Karpas-422 (cell line): ENCODE data around the gene VPS13A. TPM values are rescaled to one million over a fixed set of nuclear protein-coding genes. Genes with fewer than 3 reads are reported as not detected.
"Not testable (repeated sequence)": the region's sequence is repeated elsewhere in the genome, so short reads cannot be mapped to it uniquely, and the experiment has no call there.

Experiments
- DNase-seq: peaks from one replicate; pipeline ENCODE4 v3.0.0-alpha.2; 2015
- H2AFZ ChIP-seq: fragments of 200-600 bp; sonication (generic); 2 replicates; pipeline ENCODE4 v1.6.1; 2014; ENCODE audit warnings: antibody characterized with exemption, low read length, mixed read lengths
- H3K27ac ChIP-seq: fragments of 200-600 bp; sonication (generic); 2 replicates; pipeline ENCODE4 v1.5.1; 2014; ENCODE audit warnings: mild to moderate bottlenecking, low read length, moderate library complexity
- H3K27me3 ChIP-seq: fragments of 200-600 bp; sonication (generic); 2 replicates; pipeline ENCODE4 v1.6.1; 2014; ENCODE audit warnings: low read length, mixed read lengths
- H3K36me3 ChIP-seq: fragments of 200-600 bp; sonication (generic); 2 replicates; pipeline ENCODE4 v1.6.1; 2014; ENCODE audit warnings: low read length, mixed read lengths; ENCODE audit not compliant: insufficient read depth
- H3K4me1 ChIP-seq: fragments of 200-600 bp; sonication (generic); 2 replicates; pipeline ENCODE4 v1.6.1; 2014; ENCODE audit warnings: mild to moderate bottlenecking, low read length, mixed read lengths
- H3K4me2 ChIP-seq: fragments of 200-600 bp; sonication (generic); 2 replicates; pipeline ENCODE4 v1.6.1; 2014; ENCODE audit warnings: low read length, low read depth, mild to moderate bottlenecking; ENCODE audit not compliant: poor library complexity, severe bottlenecking
- H3K4me3 ChIP-seq: fragments of 200-600 bp; sonication (generic); 2 replicates; pipeline ENCODE4 v1.5.1; 2014; ENCODE audit warnings: mild to moderate bottlenecking, antibody characterized with exemption, low read length, mixed read lengths
- H3K79me2 ChIP-seq: fragments of 200-600 bp; sonication (generic); 2 replicates; pipeline ENCODE4 v1.6.1; 2014; ENCODE audit warnings: mild to moderate bottlenecking, low read length, mixed read lengths
- H3K9ac ChIP-seq: fragments of 200-600 bp; sonication (generic); 2 replicates; pipeline ENCODE4 v1.6.0; 2014; ENCODE audit warnings: low read length
- H3K9me2 ChIP-seq: fragments of 200-600 bp; sonication (generic), shearing (Covaris generic); replicated peaks from 2 replicates; pipeline ENCODE4 v1.6.0; 2014; ENCODE audit warnings: mild to moderate bottlenecking, low read length, moderate library complexity; ENCODE audit not compliant: insufficient read depth
- H3K9me3 ChIP-seq: fragments of 300-700, 200-600 bp; sonication (generic); 2 replicates; pipeline ENCODE4 v1.6.1; 2014; ENCODE audit warnings: low read length, mixed read lengths
- H4K20me1 ChIP-seq: fragments of 200-600 bp; sonication (generic); 2 replicates; pipeline ENCODE4 v1.6.1; 2014; ENCODE audit warnings: mild to moderate bottlenecking, antibody characterized with exemption, low read length, low read depth; ENCODE audit not compliant: insufficient read depth
- total RNA-seq: library from RNA; depleted of rRNA; stranded (reverse); fragments of >200 nt; shearing (Covaris generic); gene quantifications from 2 replicates; pipeline ENCODE4 v1.2.3, GENCODE V29; 2014; ENCODE audit warnings: low replicate concordance

The VPS13A gene
- total RNA-seq, 1 experiment from 2014 or later, result 141 TPM

DNA sequence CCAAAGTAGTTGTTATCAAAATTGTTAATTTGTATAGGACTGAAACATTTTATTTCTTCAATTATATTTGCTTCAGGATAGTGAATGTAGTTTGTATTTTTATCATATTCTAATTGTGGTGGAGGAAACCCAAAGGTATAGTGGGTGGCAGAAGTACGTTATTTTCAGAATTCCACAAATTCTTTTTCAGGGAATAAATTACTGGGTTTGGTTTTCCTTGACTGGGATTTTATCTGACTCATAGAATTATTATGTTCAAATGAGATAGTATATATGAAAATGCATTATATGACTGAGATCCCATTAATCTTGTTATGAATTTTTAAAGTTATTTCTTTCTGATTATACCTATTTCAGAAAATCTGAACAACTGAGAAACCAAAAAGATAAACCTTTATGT is 73.7 kb downstream of the VPS13A start:
- Histone ChIP-seq H3K27me3 (no peaks in the 10 kb centered on the region), H3K36me3 (peaks cover 29% of the 10 kb centered on the region), H3K27ac (no peak overlapping the region), H3K9ac (no peak overlapping the region), H2AFZ (no peak overlapping the region), H3K9me2 (no peaks in the 10 kb centered on the region), H3K79me2 (peaks cover 45% of the 10 kb centered on the region), H3K9me3 (no peaks in the 10 kb centered on the region), H4K20me1 (no peaks in the 10 kb centered on the region), H3K4me3 (no peak overlapping the region), H3K4me2 (no peak overlapping the region), H3K4me1 (no peaks in the 10 kb centered on the region)
- no peak for DNase-seq

DNA sequence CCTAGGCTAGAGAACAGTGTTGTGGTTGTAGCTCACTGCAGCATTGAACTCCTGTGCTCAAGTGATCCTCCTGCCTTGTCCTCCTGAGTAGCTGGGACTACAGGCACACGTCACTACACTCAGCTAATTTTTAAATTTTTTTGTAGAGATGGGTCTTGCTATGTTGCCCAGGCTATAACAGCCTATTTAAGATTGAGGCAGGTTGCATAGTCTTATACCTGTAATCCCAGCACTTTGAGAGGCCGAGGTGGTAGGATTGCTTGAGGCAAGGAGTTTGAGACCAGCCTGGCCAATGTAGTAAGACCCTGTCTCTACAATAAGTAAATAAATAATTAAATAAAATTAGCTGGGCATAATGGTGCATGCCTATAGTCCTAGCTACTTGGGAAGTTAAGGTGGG is 79.9 kb downstream of the VPS13A start:
- no peak overlapping the region for H3K4me3 ChIP-seq
- H3K9ac ChIP-seq, result no peak overlapping the region
- peaks cover 29% of the 10 kb centered on the region for H3K36me3 ChIP-seq
- no peaks in the 10 kb centered on the region for H3K9me2 ChIP-seq
- H3K27ac ChIP-seq, result no peak overlapping the region
- H3K27me3 ChIP-seq, result no peaks in the 10 kb centered on the region
- H2AFZ ChIP-seq, result no peak overlapping the region
- no peak overlapping the region for H3K4me2 ChIP-seq
- no peaks in the 10 kb centered on the region for H3K4me1 ChIP-seq
- no peaks in the 10 kb centered on the region for H3K9me3 ChIP-seq
- peaks cover 44% of the 10 kb centered on the region for H3K79me2 ChIP-seq
- DNase-seq, result no peak
- no peaks in the 10 kb centered on the region for H4K20me1 ChIP-seq

DNA sequence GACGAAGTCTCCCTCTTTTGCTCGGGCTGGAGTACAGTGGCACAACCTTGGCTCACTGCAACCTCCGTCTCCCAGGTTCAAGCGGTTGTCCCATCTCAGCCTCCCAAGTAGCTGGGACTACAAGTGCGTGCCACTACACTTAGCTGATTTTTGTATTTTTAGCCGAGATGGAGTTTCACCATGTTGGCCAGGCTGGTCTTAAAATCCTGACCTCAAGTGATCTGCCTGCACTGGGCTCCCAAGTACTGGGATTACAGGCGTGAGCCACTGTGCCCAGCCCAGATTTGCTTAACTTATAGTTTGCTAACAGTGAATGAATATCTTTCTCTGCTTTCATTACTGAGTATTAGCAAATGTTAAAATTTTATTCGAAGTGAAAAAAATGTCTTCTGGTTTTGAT is 84.3 kb downstream of the VPS13A start:
- H3K9me3 ChIP-seq, result no peaks in the 10 kb centered on the region
- no peaks in the 10 kb centered on the region for H3K9me2 ChIP-seq
- DNase-seq, result no peak
- no peak overlapping the region for H3K4me2 ChIP-seq
- no peaks in the 10 kb centered on the region for H3K27me3 ChIP-seq
- H2AFZ ChIP-seq, result no peak overlapping the region
- H3K4me1 ChIP-seq, result no peaks in the 10 kb centered on the region
- H3K36me3 ChIP-seq, result peaks cover 22% of the 10 kb centered on the region
- H3K9ac ChIP-seq, result no peak overlapping the region
- peaks cover 31% of the 10 kb centered on the region for H3K79me2 ChIP-seq
- no peaks in the 10 kb centered on the region for H4K20me1 ChIP-seq
- no peak overlapping the region for H3K27ac ChIP-seq
- H3K4me3 ChIP-seq, result no peak overlapping the region

DNA sequence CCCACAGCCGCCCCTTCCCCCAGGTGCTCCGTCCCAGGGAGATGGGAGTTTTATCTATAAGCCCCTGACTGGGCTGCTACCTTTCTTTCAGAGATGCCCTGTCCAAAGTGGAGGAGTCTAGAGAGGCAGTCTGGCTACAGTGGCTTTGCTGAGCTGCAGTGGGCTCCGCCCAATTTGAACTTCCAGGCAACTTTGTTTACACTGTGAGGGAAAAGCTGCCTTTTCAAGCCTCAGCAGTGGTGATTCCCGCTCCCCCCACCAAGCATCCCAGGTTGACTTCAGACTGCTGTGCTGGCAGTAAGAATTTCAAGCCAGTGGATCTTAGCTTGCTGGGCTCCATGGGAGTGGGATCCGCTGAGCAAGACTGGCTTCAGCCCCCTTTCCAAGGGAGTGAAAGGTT is 90.4 kb downstream of the VPS13A start:
- not testable (repeated sequence) for DNase-seq, H3K27me3 ChIP-seq, H3K36me3 ChIP-seq, H3K9me2 ChIP-seq, H3K4me3 ChIP-seq, H3K4me2 ChIP-seq, H3K27ac ChIP-seq, H3K4me1 ChIP-seq, H3K9me3 ChIP-seq, H2AFZ ChIP-seq, H4K20me1 ChIP-seq, H3K9ac ChIP-seq
- peaks cover 56% of the 10 kb centered on the region for H3K79me2 ChIP-seq

DNA sequence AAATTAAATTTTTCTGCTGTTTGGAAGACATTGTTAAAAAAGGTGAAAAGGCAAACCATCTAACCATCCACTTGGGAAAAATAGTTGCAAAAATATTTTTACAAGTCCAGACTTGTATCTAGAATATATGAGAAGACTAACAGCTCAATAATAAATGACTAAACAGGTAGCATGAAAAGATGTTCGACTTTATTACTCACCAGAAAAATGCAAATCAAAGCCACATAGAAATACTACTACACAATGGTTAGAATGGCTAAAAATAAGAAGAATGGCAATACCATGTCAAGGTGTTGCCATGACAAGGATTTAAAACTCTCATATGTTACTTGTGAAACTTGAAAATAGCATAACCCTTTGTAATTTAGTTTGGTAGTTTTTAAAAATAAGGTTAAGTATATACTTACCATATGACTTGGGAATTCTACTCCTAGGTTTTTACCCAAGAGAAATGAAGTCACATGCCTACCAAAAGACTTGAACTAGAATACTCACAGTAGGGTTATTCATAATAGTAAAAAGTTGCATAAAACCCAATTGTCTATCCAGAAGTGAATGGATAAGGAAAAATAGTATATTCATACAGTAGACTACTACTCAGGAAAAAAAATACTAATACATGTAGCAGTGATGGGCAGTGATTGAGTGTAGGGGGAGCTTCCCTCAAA is 93.8 kb downstream of the VPS13A start:
- Histone ChIP-seq H3K27ac (no peak overlapping the region), H3K4me3 (no peak overlapping the region), H2AFZ (no peak overlapping the region), H3K36me3 (peaks cover 11% of the 10 kb centered on the region; the same call in 1 of the 2 replicates), H3K9me2 (no peaks in the 10 kb centered on the region), H3K9me3 (no peaks in the 10 kb centered on the region), H3K4me1 (no peaks in the 10 kb centered on the region), H3K79me2 (peaks cover 43% of the 10 kb centered on the region), H3K9ac (no peak overlapping the region), H4K20me1 (no peaks in the 10 kb centered on the region), H3K27me3 (no peaks in the 10 kb centered on the region), H3K4me2 (no peak overlapping the region)
- no peak for DNase-seq

DNA sequence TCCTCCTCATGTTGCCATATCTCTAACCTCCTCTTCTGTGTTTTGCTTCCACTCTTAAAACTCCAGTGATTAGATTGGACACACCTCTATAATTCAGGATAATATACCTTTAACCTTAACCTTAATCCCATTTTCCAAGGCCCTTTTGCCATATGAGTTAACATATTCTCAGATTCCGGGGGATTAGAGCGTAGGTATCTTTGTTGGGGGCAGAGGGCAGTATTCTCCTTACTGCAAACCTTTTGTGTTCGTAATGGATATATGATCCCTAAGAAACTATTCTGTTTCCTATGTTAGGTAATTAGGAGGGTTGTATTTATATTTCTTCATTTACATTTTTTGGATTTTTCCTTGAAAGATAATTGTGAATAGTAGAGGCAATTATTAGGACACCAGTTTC is 99.5 kb downstream of the VPS13A start:
- no peaks in the 10 kb centered on the region for H4K20me1 ChIP-seq
- peaks cover 12% of the 10 kb centered on the region; the same call in 1 of the 2 replicates for H3K79me2 ChIP-seq
- H3K9ac ChIP-seq, result no peak overlapping the region
- H2AFZ ChIP-seq, result no peak overlapping the region
- no peak for DNase-seq
- H3K4me1 ChIP-seq, result peaks cover 6% of the 10 kb centered on the region
- peaks cover 16% of the 10 kb centered on the region; the same call in 1 of the 2 replicates for H3K36me3 ChIP-seq
- no peaks in the 10 kb centered on the region for H3K27me3 ChIP-seq
- no peak overlapping the region for H3K4me3 ChIP-seq
- H3K27ac ChIP-seq, result no peak overlapping the region
- H3K4me2 ChIP-seq, result no peak overlapping the region
- no peaks in the 10 kb centered on the region for H3K9me2 ChIP-seq
- no peaks in the 10 kb centered on the region for H3K9me3 ChIP-seq

DNA sequence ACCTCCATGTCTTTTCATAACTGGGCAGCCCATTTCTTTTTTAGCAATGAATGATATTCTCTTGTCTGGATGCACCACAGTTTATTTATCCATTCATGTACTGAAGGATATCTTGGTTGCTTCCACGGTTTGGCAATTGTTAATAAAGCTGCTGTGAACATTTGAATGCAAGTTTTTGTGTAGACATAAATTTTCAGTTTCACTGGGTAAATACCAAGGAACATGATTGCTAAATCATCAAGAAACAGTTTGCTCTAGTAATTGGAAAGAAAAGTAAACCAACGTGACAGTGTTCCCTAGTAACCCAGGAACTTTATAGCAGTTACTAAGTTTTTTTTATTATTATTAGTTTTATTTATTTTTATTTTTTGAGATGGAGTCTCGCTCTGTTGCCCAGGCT is 100.4 kb downstream of the VPS13A start:
- H2AFZ ChIP-seq, result no peak overlapping the region
- no peaks in the 10 kb centered on the region for H3K9me3 ChIP-seq
- H3K27ac ChIP-seq, result no peak overlapping the region
- H3K9me2 ChIP-seq, result no peaks in the 10 kb centered on the region
- peaks cover 19% of the 10 kb centered on the region; the same call in 1 of the 2 replicates for H3K36me3 ChIP-seq
- 0 out of 2 replicates have a peak, but pooled peaks cover 6% of the 10 kb centered on the region for H3K79me2 ChIP-seq
- no peaks in the 10 kb centered on the region for H4K20me1 ChIP-seq
- no peak overlapping the region for H3K4me3 ChIP-seq
- H3K4me1 ChIP-seq, result peaks cover 6% of the 10 kb centered on the region
- no peaks in the 10 kb centered on the region for H3K27me3 ChIP-seq
- H3K9ac ChIP-seq, result no peak overlapping the region
- DNase-seq, result no peak
- no peak overlapping the region for H3K4me2 ChIP-seq

DNA sequence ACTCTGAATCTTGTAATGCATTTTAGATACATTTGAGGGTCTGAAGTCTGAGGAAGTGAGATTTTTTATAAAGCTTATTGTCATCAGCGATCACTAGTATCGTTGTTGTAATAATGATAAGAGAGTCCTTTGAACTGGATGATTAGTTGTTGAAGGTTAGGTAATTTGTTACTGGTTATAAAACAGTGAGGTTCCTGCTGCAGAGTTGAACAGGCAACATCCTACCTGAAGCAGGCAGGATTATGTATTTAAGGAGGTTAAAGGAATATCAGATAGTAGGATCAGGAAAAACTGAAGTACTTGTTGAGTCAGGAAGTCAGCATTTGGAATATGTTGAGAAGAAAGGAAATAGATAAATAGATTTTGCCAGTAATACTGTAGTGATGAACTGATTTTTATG is 106.7 kb downstream of the VPS13A start:
- no peaks in the 10 kb centered on the region for H3K9me3 ChIP-seq

More for the DNA sequence above, 106.7 kb downstream of the VPS13A start:
- no peak for DNase-seq
- Histone ChIP-seq H2AFZ (no peak overlapping the region), H3K4me2 (no peak overlapping the region), H3K27ac (no peak overlapping the region), H3K27me3 (no peaks in the 10 kb centered on the region), H3K9me2 (no peaks in the 10 kb centered on the region), H3K36me3 (peaks cover 43% of the 10 kb centered on the region), H4K20me1 (no peaks in the 10 kb centered on the region), H3K79me2 (peaks cover 33% of the 10 kb centered on the region), H3K4me3 (no peak overlapping the region), H3K4me1 (no peaks in the 10 kb centered on the region), H3K9ac (no peak overlapping the region)
